Measurements from ENCODE around the gene CERS5.
"Not testable (repeated sequence)": the region's sequence is repeated elsewhere in the genome, so short reads cannot be mapped to it uniquely, and the experiment has no call there.

Gene CERS5

GRCh38 chr12:50186681-50187080, 19.5 kb upstream of the CERS5 start:
- DNase-seq: peak; percentile 71

GRCh38 chr12:50185970-50186663, 18.9 kb upstream of the CERS5 start:
- peak; percentile 62 for DNase-seq

GRCh38 chr12:50185301-50185895, 18.2 kb upstream of the CERS5 start:
- DNase-seq: no peak

GRCh38 chr12:50184261-50184660, 17.1 kb upstream of the CERS5 start:
- no peak for DNase-seq

- DNase-seq: no peak
Measured at GRCh38 chr12:50182461-50182860, 15.3 kb upstream of the CERS5 start.

- DNase-seq: no peak
Measured at GRCh38 chr12:50181691-50182090, 14.5 kb upstream of the CERS5 start.

GRCh38 chr12:50175716-50176026, 8.5 kb upstream of the CERS5 start:
- no peak for DNase-seq

- DNase-seq: peak; percentile 75
Measured at GRCh38 chr12:50174971-50175715, 8.0 kb upstream of the CERS5 start.

GRCh38 chr12:50166799-50167048, 445 bp downstream of the CERS5 start:
- DNase-seq: no peak

GRCh38 chr12:50164963-50165362, 2.2 kb downstream of the CERS5 start:
- no peak for DNase-seq

- no peak for DNase-seq
Measured at GRCh38 chr12:50162230-50162629, 4.9 kb downstream of the CERS5 start.

- no peak for DNase-seq
Measured at GRCh38 chr12:50160643-50161042, 6.5 kb downstream of the CERS5 start.

GRCh38 chr12:50157259-50157658, 9.9 kb downstream of the CERS5 start:
- DNase-seq: no peak

GRCh38 chr12:50156641-50157040, 10.5 kb downstream of the CERS5 start:
- DNase-seq: no peak

GRCh38 chr12:50154947-50155346, 12.2 kb downstream of the CERS5 start:
- DNase-seq: not testable (repeated sequence)

- DNase-seq: no peak
Measured at GRCh38 chr12:50151047-50151687, 16.0 kb downstream of the CERS5 start.

- DNase-seq: no peak
Measured at GRCh38 chr12:50149311-50149710, 17.9 kb downstream of the CERS5 start.

- not testable (repeated sequence) for DNase-seq
Measured at GRCh38 chr12:50148011-50148410, 19.2 kb downstream of the CERS5 start.

- no peak for DNase-seq
Measured at GRCh38 chr12:50147281-50147680, 19.9 kb downstream of the CERS5 start.

GRCh38 chr12:50145439-50145838, 21.7 kb downstream of the CERS5 start:
- DNase-seq: no peak

GRCh38 chr12:50142993-50143392, 24.2 kb downstream of the CERS5 start:
- DNase-seq: no peak

GRCh38 chr12:50132505-50133135, 34.5 kb downstream of the CERS5 start:
- DNase-seq: peak; percentile 31

- no peak for DNase-seq
Measured at GRCh38 chr12:50129290-50129689, 37.9 kb downstream of the CERS5 start.

Data from fibroblast of skin of back (primary cell).